Osteoblast (primary cell): Measurements from ENCODE around the gene USP2. TPM values are rescaled to one million over a fixed set of nuclear protein-coding genes. Genes with fewer than 3 reads are reported as not detected.

Experiments used
- DNase-seq: peaks from one replicate; pipeline ENCODE4 v3.0.0; 2011; ENCODE audit warnings: low spot score, mixed read lengths; ENCODE audit not compliant: insufficient read length; ENCODE audit errors: missing footprints
- H2AFZ ChIP-seq: 2 replicates; pipeline ENCODE4 v1.6.0; 2011; ENCODE audit warnings: mild to moderate bottlenecking, low read length
- H3K27ac ChIP-seq: 2 replicates; pipeline ENCODE4 v1.5.1; 2011; ENCODE audit warnings: mild to moderate bottlenecking, low read depth, low read length, moderate library complexity
- H3K27me3 ChIP-seq: 2 replicates; pipeline ENCODE4 v1.6.0; 2012; ENCODE audit warnings: mild to moderate bottlenecking, control low read depth, inconsistent platforms, low read length, moderate library complexity; ENCODE audit not compliant: insufficient read depth
- H3K36me3 ChIP-seq: 2 replicates; pipeline ENCODE4 v1.5.1; 2011; ENCODE audit warnings: mild to moderate bottlenecking, low read length, control low read depth, moderate library complexity; ENCODE audit not compliant: insufficient read depth
- H3K4me1 ChIP-seq: 2 replicates; pipeline ENCODE4 v1.5.1; 2011; ENCODE audit warnings: mild to moderate bottlenecking, low read length, control low read depth, moderate library complexity; ENCODE audit not compliant: insufficient read depth
- H3K4me2 ChIP-seq: 2 replicates; pipeline ENCODE4 v1.6.0; 2011; ENCODE audit warnings: mild to moderate bottlenecking, low read length; ENCODE audit not compliant: insufficient read depth
- H3K4me3 ChIP-seq: fragments of 200-600 bp; sonication (generic); 3 replicates; pipeline ENCODE4 v1.5.1; 2012; ENCODE audit warnings: mild to moderate bottlenecking, low read length, inconsistent platforms; ENCODE audit not compliant: insufficient read depth
- H3K79me2 ChIP-seq: 2 replicates; pipeline ENCODE4 v1.6.0; 2012; ENCODE audit warnings: mild to moderate bottlenecking, low read length, control low read depth, inconsistent platforms; ENCODE audit not compliant: insufficient read depth
- H3K9me3 ChIP-seq: 2 replicates; pipeline ENCODE4 v1.5.1; 2011; ENCODE audit warnings: low read depth, low read length, control low read depth
- H4K20me1 ChIP-seq: 2 replicates; pipeline ENCODE4 v1.6.0; 2012; ENCODE audit warnings: mild to moderate bottlenecking, low read length, control low read depth; ENCODE audit not compliant: insufficient read depth
- CTCF ChIP-seq: IDR thresholded peaks from 2 replicates; pipeline ENCODE4 v1.5.1; 2011; ENCODE audit warnings: mild to moderate bottlenecking, low read depth, low read length, moderate library complexity; ENCODE audit errors: extremely low read depth
- total RNA-seq: library from RNA; depleted of rRNA; stranded (reverse); fragments of >200 nt; gene quantifications from 2 replicates; pipeline ENCODE4 v1.2.3, GENCODE V29; 2012

USP2 gene
- total RNA-seq, 1 donor: 0.36 TPM

GRCh38 chr11:119416606-119417580 lies 35.4 kb upstream of the USP2 start:
- Histone ChIP-seq H3K4me2 (peak overlapping the region; percentile 86), H3K9me3 (no peaks in the 10 kb centered on the region), H3K36me3 (peaks cover 26% of the 10 kb centered on the region), H3K79me2 (peaks cover 36% of the 10 kb centered on the region), H2AFZ (peak overlapping the region; percentile 44), H3K27ac (peak overlapping the region; percentile 98), H4K20me1 (peaks cover 27% of the 10 kb centered on the region), H3K27me3 (no peaks in the 10 kb centered on the region), H3K4me3 (peak overlapping the region; percentile 58), H3K4me1 (peaks cover 50% of the 10 kb centered on the region)
- peak; percentile 94 for DNase-seq
- TF ChIP-seq CTCF: no peak

GRCh38 chr11:119415966-119416365 lies 34.5 kb upstream of the USP2 start:
- peaks cover 42% of the 10 kb centered on the region for H3K4me1 ChIP-seq
- no peak for TF ChIP-seq CTCF
- H3K36me3 ChIP-seq: peaks cover 26% of the 10 kb centered on the region

GRCh38 chr11:119415517-119415916 lies 34.0 kb upstream of the USP2 start:
- H3K4me1 ChIP-seq: peaks cover 38% of the 10 kb centered on the region
- H3K79me2 ChIP-seq: peaks cover 22% of the 10 kb centered on the region
- TF ChIP-seq CTCF: no peak
- no peak overlapping the region for H3K4me2 ChIP-seq
- H2AFZ ChIP-seq: no peak overlapping the region
- no peak for DNase-seq
- H4K20me1 ChIP-seq: peaks cover 15% of the 10 kb centered on the region
- no peaks in the 10 kb centered on the region for H3K9me3 ChIP-seq
- peaks cover 25% of the 10 kb centered on the region for H3K36me3 ChIP-seq
- no peak overlapping the region for H3K27ac ChIP-seq
- no peak overlapping the region for H3K4me3 ChIP-seq
- H3K27me3 ChIP-seq: no peaks in the 10 kb centered on the region

More at GRCh38 chr11:119415966-119416365, 34.5 kb upstream of the USP2 start:
- Histone ChIP-seq H3K9me3 (no peaks in the 10 kb centered on the region), H3K27ac (no peak overlapping the region), H3K79me2 (peaks cover 27% of the 10 kb centered on the region), H3K4me2 (no peak overlapping the region), H3K27me3 (no peaks in the 10 kb centered on the region), H2AFZ (no peak overlapping the region), H4K20me1 (peaks cover 19% of the 10 kb centered on the region), H3K4me3 (no peak overlapping the region)
- DNase-seq: no peak

- Histone ChIP-seq H3K27me3 (no peaks in the 10 kb centered on the region), H3K79me2 (peaks cover 14% of the 10 kb centered on the region), H3K4me1 (peaks cover 30% of the 10 kb centered on the region), H4K20me1 (peaks cover 9% of the 10 kb centered on the region), H3K4me3 (no peak overlapping the region), H3K27ac (no peak overlapping the region), H2AFZ (no peak overlapping the region), H3K36me3 (peaks cover 17% of the 10 kb centered on the region), H3K4me2 (no peak overlapping the region), H3K9me3 (no peaks in the 10 kb centered on the region)
- DNase-seq: no peak
- TF ChIP-seq CTCF: no peak
Observed at GRCh38 chr11:119414734-119415133, 33.2 kb upstream of the USP2 start.
